GM18907 (cell line): Measurements from ENCODE around the gene SORBS1.

Experiments
- ATAC-seq: cut with Tn5 transposase; IDR thresholded peaks from one replicate; pipeline ENCODE4 v1.9.1; 2021; ENCODE audit warnings: mild to moderate bottlenecking, moderate library complexity; ENCODE audit not compliant: unreplicated experiment

Gene SORBS1

DNA sequence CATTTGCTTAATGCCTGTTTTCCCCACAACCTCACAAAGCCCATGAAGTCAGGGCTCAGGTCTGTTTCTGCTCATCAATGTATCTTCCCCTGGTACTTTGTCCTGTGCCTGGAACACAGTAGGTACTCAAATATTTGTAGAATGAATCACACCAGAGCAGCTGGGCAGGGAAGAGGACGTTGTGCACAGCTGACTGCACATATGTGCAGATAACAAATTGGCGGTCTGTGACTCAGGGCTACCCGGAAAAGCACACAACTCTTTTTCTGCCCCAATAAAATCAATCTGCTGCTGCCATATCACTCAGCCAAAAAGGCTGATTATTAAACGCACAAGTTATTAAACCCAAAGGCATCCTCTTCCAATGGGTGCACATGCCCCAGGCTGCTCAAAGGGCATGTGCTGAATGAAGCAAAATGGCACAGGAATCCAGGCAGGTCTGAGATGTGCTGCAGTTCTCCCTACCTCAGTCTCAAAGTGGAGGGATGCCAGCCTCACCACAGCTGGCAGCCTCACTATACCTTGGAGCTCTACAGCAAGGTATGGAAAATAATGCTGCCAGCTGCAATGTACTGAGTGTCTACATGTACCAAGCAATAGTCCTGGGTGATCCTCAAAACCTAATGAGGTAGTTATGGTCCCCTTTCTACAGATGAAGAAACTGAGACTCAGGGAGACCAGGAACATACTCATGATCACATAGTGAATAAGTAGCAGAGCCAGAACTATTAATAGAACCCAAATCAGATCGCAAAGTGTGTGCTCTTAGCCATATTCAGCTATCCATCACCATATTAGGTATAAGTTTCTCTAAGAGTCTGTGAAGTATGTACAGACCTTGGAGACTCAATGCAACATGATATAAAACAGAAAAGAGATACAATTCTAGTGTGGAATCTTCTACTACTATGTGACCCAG is 43.4 kb downstream of the SORBS1 start:
- ATAC-seq = no peak

DNA sequence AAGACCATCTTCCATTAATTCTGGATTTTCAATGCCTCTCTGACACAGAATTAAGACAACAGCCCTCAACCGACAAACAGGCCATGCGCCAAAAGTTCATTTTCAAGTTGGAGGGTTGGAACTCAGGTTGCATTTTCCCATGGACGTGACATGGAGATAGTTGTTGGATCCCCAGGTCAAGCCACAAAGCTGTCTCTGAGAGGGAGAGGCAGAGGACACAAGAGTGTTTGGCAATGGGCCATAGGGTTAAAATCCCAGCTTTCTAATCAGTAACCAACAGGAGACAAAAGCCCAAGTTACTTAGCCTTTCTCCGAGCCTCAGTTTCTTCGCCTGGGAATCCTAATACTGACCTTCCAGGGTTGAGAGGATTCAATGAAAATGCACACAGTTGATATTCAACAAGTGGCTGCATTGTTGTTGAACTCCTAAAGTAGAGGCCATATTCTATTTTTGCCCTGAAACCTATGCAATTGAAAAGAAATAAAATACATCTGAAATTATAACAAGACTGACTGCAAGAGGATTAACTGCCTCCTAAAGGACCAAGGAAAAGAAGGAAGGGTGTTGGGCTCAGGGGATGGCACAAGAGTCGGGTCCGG is 44.3 kb downstream of the SORBS1 start:
- no peak for ATAC-seq

DNA sequence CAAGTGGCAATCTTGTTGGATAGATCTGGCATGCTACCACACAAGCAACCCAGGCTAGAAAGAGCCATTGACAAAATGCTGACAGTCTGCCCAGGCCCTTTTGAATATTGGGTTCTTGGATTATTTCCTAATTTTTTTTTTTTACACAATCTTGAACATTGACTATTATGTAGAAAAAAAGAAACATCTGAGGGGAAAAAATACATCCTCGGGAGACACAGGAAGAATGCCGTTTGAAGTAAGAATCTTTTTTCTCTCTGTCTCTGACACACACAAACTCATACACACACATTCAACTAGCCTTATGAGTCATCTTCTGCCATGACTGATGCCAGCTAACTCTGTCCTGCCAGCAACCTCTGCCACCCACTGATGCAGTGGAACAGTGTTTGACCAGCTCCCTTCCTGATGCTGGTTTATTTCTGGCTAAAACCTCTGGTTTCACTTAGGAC is 47.2 kb downstream of the SORBS1 start:
- no peak for ATAC-seq

DNA sequence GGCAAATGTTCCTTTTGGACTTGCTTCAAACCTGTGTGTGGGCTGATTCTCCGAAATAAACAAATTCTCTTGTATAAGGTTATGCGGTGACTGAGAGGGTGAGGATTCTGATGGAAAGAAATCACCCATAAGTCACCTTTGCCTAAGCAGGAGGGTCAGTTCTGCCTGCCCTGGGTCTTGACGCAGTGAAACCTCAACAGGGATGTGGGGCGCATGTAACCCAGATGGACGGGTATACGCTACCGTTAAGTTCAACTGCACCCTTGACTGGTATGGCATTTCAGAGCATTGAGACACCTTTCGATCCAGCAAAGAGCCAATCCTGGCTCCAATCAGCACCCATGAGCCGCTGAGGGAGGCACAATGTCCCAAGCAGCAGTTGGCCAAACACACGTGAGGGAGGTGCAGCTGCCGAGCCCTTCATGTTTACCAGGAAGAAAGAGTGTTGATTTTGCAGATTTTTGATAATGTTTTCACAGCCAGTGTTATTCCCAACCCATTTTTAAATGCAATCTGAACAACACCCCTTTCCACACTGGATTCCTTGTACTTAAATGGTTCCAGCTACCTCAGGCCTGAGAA is 48.1 kb downstream of the SORBS1 start:
- ATAC-seq = no peak

- no peak for ATAC-seq
Observed at GRCh38 chr10:95511314-95511713, 49.9 kb downstream of the SORBS1 start.

GRCh38 chr10:95509251-95509650 is 51.9 kb downstream of the SORBS1 start:
- ATAC-seq = no peak

GRCh38 chr10:95508730-95509129 is 52.4 kb downstream of the SORBS1 start:
- ATAC-seq = no peak

DNA sequence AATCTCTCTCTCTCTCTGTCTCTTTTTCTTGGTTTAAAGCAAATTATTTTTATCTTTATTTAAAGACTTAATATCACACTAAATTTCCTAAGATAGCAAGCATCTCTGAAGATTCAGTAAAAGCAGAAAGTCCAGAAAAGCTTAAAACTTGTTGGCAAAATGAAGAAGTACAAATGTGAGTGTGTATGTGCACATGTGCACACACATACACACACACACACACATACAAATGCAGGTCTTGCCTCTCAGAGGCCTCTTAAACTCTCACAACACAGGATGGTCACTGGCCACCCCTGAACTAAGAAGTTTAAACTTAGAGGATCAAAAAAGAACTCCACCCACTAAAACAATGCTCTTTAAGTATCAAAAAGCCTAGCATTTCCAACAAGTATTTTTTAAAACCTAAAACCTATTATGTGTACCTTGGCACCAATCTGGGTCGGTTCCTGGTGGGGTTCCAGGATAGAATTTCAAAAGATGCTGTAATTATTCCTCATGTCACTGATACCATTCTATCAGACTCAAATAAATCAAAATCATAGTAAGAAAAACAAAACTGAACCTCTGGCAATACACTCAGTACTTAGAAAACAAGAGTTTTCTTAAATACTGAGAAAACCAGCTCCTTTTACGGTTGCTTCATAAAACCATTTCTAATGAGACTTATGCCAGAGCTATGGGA is 55.0 kb downstream of the SORBS1 start:
- no peak for ATAC-seq

DNA sequence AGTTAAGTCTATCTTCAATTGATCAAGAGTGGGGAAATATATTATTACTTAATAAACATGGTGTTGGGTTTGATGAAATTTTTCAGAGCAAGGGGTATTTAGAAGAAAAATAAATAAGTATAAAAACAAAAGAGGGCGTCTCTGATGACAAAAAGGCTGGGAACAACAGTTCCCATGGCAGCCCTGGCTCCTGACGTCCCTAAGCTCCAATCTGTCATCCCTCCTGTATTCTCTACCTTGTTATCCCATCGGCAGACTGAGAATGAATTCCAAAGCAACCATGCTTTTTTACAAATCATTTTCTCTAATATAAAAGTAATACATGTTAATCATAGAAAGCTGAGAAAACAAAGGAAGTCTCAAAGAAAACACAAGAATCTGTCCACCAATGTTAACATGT is 55.5 kb downstream of the SORBS1 start:
- ATAC-seq = no peak

DNA sequence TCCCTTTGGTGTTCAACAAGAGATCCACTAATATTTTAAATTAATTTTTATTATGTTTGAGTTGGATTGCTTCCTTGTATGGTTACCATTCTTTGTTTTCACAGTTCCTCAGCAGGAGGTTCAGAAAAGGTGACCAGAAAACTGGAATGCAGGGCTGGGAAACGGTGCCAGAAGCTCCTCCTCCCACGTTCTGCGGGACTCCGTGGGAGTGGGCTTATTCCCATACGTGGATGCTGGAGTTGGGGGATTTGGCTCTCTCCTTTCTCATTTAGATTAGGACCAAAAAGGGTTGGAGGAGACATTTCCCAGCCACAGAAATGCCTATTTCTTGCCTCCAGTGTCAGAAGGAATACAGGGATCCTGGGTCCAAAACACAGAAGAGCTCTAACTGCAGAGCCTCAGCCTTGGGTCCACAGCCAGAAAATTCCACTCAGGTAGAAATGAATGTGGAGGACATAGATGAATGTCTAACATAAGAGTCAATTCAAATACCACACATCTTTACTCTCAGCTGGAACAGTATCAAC is 56.0 kb downstream of the SORBS1 start:
- no peak for ATAC-seq

DNA sequence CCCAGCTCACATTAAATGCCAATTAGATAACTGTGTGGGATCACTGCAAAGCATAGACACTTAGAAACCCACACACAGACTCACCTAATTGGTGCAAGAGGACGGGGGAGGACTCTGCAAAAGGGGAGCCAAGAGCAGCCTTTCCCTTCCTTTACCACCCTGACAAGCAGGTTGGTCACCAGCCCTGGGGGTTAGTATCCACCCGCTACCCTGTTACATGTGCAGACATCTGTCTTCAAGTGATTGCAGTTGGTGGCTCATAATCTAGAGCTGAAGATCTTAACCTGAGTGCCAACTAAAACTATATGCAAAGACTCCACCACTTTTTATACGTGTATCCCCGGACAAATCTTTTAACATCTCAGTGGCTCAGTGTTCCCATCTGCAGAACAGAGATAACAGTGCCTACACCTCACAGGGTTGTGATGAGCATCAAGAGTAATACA is 56.9 kb downstream of the SORBS1 start:
- no peak for ATAC-seq

DNA sequence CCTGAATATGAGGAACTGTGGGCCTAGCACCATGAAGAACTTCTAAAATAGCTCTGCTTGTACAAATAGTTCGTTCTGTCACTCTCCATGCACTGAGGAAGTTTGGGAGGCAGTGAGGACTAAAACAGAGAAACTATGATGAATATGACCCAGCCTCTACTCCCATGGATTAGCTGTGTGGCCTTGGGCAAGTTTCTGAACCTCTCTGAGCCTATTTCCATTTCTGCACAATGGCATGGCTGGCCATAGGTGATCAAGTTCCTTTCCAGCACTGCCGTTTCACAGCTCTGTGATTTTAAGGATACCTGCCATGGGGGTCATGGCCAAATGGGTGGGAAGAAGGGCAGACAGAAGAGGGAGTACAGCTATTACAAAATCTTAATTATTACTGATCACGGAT is 57.6 kb downstream of the SORBS1 start:
- ATAC-seq = no peak

- no peak for ATAC-seq
Observed at GRCh38 chr10:95503001-95503400, 58.2 kb downstream of the SORBS1 start.

DNA sequence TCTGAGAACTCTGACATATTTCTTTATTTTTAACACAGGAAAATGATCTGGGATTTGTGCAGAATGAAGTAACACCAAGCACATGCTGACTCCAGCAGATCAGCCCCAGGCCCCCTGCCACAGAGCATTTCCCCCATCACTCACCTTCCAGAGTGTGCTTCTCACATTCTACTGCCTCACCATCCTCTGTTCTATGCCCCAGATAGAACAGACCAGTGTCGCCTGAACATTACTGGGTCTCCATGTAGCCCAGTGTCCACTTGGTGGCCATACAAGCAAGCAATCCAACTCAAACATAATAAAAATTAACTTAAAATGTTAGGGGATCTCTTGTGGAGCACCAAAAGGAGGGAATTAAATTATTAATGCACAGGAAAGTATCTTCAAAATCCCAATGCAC is 58.8 kb downstream of the SORBS1 start:
- no peak for ATAC-seq

GRCh38 chr10:95501203-95502094 is 59.7 kb downstream of the SORBS1 start:
- ATAC-seq = no peak

DNA sequence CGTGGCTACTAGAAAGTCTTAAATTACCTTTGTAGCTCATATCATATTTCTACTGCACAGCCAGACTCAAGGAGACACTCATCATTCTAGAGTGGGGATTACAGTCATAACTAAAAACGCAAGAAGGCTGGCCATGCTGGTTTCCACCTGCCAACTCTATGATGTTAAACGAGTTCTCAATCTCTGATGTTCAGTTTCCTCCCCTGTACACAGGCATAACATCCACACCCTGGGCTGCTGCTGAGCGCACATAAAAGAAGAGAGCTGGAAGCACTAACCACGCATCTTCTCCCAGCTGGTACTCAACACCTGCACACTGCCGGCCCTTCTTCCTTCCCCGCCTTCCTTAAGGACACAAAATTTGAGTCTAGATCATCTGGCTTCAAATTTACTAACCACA is 60.5 kb downstream of the SORBS1 start:
- no peak for ATAC-seq

DNA sequence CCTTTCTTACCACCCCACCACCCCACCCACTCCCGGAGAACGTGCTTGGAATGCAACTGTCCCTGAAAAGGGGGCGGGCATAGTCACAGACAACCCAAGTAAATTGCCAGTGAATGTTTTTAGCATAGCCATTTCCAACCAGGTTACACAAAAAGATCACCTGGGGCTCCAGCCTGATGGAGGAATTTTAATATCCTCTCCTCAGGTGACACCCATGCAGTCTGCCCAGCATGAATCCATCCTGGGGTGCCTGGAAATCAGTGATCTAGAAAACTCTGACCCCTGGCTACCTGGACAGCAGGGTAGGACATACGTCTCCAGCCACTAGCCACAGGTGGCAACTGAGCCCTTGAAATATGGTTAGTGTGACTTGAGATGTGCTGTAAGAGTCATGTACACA is 61.1 kb downstream of the SORBS1 start:
- ATAC-seq = no peak

GRCh38 chr10:95499482-95499989 is 61.6 kb downstream of the SORBS1 start:
- no peak for ATAC-seq

- ATAC-seq = no peak
Observed at GRCh38 chr10:95496951-95497350, 64.2 kb downstream of the SORBS1 start.
